Measurements from ENCODE around the gene PRSS16. TPM values are rescaled to one million over a fixed set of nuclear protein-coding genes. Genes with fewer than 3 reads are reported as not detected.

PRSS16 gene
- total and polyA plus RNA-seq, 9 of the 15 experiments (the other 6 are each of a cell fraction or from before 2014, with no cell fraction given), result 4.5 to 21.3 (median 12.1) TPM

- TF ChIP-seq ELF4 (CRISPR knock-in tag; IDR thresholded peaks at IDR 0.05), result no peak
Measured at GRCh38 chr6:27242589-27243265, 4.8 kb upstream of the PRSS16 start (continued).

- CTCF ChIA-PET (ENCODE audit: low intra/inter-chr PET ratio), result no interaction called here
- H3K4me3 ChIP-seq, result no peak overlapping the region
- no TSS peak for BruUV-seq (replicated peaks)
- no peaks in the 10 kb centered on the region for H3K9me1 ChIP-seq (ENCODE audit: control insufficient read depth, insufficient read depth, low read length)
- no peaks in the 10 kb centered on the region for H3K36me3 ChIP-seq (ENCODE audit: control insufficient read depth, insufficient read depth, low read length)
- WGBS (ENCODE audit: insufficient coverage, low coverage, missing lambda C conversion rate), result 47% methylated on average over 3 of the region's 3 CpGs
- H4K20me1 ChIP-seq (replicated peaks; ENCODE audit: control insufficient read depth, insufficient read depth, low read length), result no peaks in the 10 kb centered on the region
- POLR2A ChIA-PET, result interaction anchor here (1.3 to 1.7 kb wide), 2 partner anchors 11 to 102 kb away, joined by 4 to 6 read pairs; a partner anchor contains a TSS
- H3K9me3 ChIP-seq (replicated peaks; ENCODE audit: control insufficient read depth, insufficient read depth, low read depth, low read length), result no peaks in the 10 kb centered on the region
- ATAC-seq (no peak), FAIRE-seq (no peak), DNase-seq (ENCODE audit: extremely low read depth in 1 of 4, low spot score in 3 of 4) (no peak)
- TF ChIP-seq PRDM10 (IDR thresholded peaks at IDR 0.05; ENCODE audit: partially characterized antibody) (peak; percentile 69), SRSF1 (IDR thresholded peaks at IDR 0.05; ENCODE audit: low read depth, low read length) (no peak)
- no peak overlapping the region for H3K27ac ChIP-seq (ENCODE audit: extremely low read depth, low read depth, low read length)
- intact Hi-C loops (cut with micrococcal nuclease), result no loop called here
- H3K27me3 ChIP-seq (ENCODE audit: control insufficient read depth in 2 of 2, insufficient read depth in 2 of 2, low read length in 2 of 2), result no peaks in the 10 kb centered on the region
- H3K4me2 ChIP-seq (ENCODE audit: insufficient read depth, low read length), result no peak overlapping the region
- H3K4me1 ChIP-seq (replicated peaks in 1 of 2; ENCODE audit: control insufficient read depth in 2 of 2, insufficient read depth in 2 of 2, low read length in 2 of 2), result peaks cover 26 to 30% of the 10 kb centered on the region in 2 experiments; a peak in 4 of 5 replicates
- no peak overlapping the region for H2AFZ ChIP-seq (ENCODE audit: low read depth, low read length)
- no peak overlapping the region for H3K9ac ChIP-seq (ENCODE audit: insufficient read depth in 1 of 2, low read depth in 2 of 2, low read length in 2 of 2)
- in situ Hi-C loops (cut with MboI), result no loop called here
- H3K79me2 ChIP-seq (ENCODE audit: control insufficient read depth, insufficient read depth, low read length), result no peaks in the 10 kb centered on the region
Measured at GRCh38 chr6:27248783-27249182, 1.3 kb downstream of the PRSS16 start.

Measured in K562 (cell line).